ENCODE measurements around the gene RABGGTA.
A peak's percentile ranks its signal among the peaks of the same experiment; 100 is the strongest.

The RABGGTA gene

GRCh38 chr14:24308342-24309124 lies 37.1 kb upstream of the RABGGTA start:
- Histone ChIP-seq H3K27ac (replicated peaks) (no peak overlapping the region), H3K4me3 (replicated peaks; ENCODE audit: insufficient read depth, low read length) (no peak overlapping the region), H3K27me3 (ENCODE audit: insufficient read depth, poor library complexity, severe bottlenecking) (no peaks in the 10 kb centered on the region)
- TF ChIP-seq GABPA (IDR thresholded peaks at IDR 0.05; ENCODE audit: low read depth) (no peak), SPI1 (IDR thresholded peaks at IDR 0.05; ENCODE audit: borderline replicate concordance, low read depth) (no peak), REST (IDR thresholded peaks at IDR 0.05; ENCODE audit: insufficient replicate concordance, low read depth) (no peak), CTCF (IDR thresholded peaks at IDR 0.05; ENCODE audit: insufficient read depth, low read length) (no peak), POLR2AphosphoS5 (IDR thresholded peaks at IDR 0.05; ENCODE audit: low read depth) (no peak)
- no peak for DNase-seq (ENCODE audit: low read depth in 1 of 2, low spot score in 1 of 2)

GRCh38 chr14:24307575-24308341 lies 36.4 kb upstream of the RABGGTA start, which contains the start of gene CIDEB:
Gene CIDEB, minus strand, starts transcription at chr14:24307977. Its CDS starts 119 bp downstream, at chr14:24307858.
- DNase-seq (ENCODE audit: low read depth in 1 of 2, low spot score in 1 of 2), result peak in 1 of 2 experiments; percentile 80
- H3K27me3 ChIP-seq (ENCODE audit: insufficient read depth, poor library complexity, severe bottlenecking), result no peaks in the 10 kb centered on the region
- no peak within 1 kb of the TSS for H3K27ac ChIP-seq (replicated peaks)
- TF ChIP-seq CTCF (IDR thresholded peaks at IDR 0.05; ENCODE audit: insufficient read depth, low read length) (peak; percentile 95), GABPA (IDR thresholded peaks at IDR 0.05; ENCODE audit: low read depth) (no peak), POLR2AphosphoS5 (IDR thresholded peaks at IDR 0.05; ENCODE audit: low read depth) (no peak), SPI1 (IDR thresholded peaks at IDR 0.05; ENCODE audit: borderline replicate concordance, low read depth) (peak; percentile 97), REST (IDR thresholded peaks at IDR 0.05; ENCODE audit: insufficient replicate concordance, low read depth) (no peak)
- H3K4me3 ChIP-seq (replicated peaks; ENCODE audit: insufficient read depth, low read length), result no peak within 1 kb of the TSS

GRCh38 chr14:24307156-24307574 lies 35.8 kb upstream of the RABGGTA start:
- DNase-seq (ENCODE audit: low read depth in 1 of 2, low spot score in 1 of 2), result no peak
- no peak overlapping the region for H3K4me3 ChIP-seq (replicated peaks; ENCODE audit: insufficient read depth, low read length)
- TF ChIP-seq REST (IDR thresholded peaks at IDR 0.05; ENCODE audit: insufficient replicate concordance, low read depth), result no peak
- no peak for TF ChIP-seq CTCF (IDR thresholded peaks at IDR 0.05; ENCODE audit: insufficient read depth, low read length)
- no peak for TF ChIP-seq POLR2AphosphoS5 (IDR thresholded peaks at IDR 0.05; ENCODE audit: low read depth)
- no peak for TF ChIP-seq GABPA (IDR thresholded peaks at IDR 0.05; ENCODE audit: low read depth)
- TF ChIP-seq SPI1 (IDR thresholded peaks at IDR 0.05; ENCODE audit: borderline replicate concordance, low read depth), result no peak
- H3K27ac ChIP-seq (replicated peaks), result no peak overlapping the region
- no peaks in the 10 kb centered on the region for H3K27me3 ChIP-seq (ENCODE audit: insufficient read depth, poor library complexity, severe bottlenecking)
